Measurements from ENCODE around the gene ANKRD22. TPM values are rescaled to one million over a fixed set of nuclear protein-coding genes. Genes with fewer than 3 reads are reported as not detected.
A peak's percentile ranks its signal among the peaks of the same experiment; 100 is the strongest.

The ANKRD22 gene
- total and polyA plus RNA-seq, 2 experiments from 2014 or later: not detected

DNA sequence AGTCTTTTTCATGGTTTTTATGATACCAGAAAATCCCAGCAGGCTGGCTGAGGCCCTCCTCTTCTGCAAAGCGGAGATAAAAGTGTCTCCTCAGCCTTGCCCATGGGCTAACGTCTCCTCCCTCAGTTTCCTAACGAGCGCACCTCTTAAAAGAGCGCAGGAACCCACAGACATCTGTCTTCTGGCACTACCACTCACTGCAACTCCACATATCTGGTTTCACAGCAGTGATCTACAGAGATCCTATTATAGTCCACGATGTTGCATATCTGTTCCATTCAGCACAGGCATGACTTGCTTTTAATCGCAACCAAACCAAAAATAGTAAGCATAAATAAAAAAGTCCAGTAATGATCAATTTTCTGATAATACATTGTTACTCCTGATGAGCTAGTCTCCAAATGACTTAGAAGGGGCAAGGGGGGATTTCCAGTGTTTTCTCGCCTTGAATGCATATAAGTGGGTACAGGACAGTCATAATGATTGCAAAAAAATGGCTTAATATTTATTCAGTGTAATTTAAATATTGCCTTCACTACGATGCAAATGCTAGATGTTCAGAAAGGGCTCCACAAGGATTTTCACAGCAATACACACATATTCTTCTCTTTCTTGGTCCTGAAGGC is 20.9 kb downstream of the ANKRD22 start:
- Histone ChIP-seq H3K4me1 (ENCODE audit: low read depth) (no peaks in the 10 kb centered on the region), H3K36me3 (no peaks in the 10 kb centered on the region), H3K4me3 (no peak overlapping the region), H3K27ac (no peak overlapping the region), H3K27me3 (peaks cover 11% of the 10 kb centered on the region), H3K9me3 (ENCODE audit: low read depth) (no peaks in the 10 kb centered on the region)
- no peak for DNase-seq (ENCODE audit: low read depth in 1 of 2, low spot score in 1 of 2)
- TF ChIP-seq, protein P1, sequence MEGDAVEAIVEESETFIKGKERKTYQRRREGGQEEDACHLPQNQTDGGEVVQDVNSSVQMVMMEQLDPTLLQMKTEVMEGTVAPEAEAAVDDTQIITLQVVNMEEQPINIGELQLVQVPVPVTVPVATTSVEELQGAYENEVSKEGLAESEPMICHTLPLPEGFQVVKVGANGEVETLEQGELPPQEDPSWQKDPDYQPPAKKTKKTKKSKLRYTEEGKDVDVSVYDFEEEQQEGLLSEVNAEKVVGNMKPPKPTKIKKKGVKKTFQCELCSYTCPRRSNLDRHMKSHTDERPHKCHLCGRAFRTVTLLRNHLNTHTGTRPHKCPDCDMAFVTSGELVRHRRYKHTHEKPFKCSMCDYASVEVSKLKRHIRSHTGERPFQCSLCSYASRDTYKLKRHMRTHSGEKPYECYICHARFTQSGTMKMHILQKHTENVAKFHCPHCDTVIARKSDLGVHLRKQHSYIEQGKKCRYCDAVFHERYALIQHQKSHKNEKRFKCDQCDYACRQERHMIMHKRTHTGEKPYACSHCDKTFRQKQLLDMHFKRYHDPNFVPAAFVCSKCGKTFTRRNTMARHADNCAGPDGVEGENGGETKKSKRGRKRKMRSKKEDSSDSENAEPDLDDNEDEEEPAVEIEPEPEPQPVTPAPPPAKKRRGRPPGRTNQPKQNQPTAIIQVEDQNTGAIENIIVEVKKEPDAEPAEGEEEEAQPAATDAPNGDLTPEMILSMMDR (IDR thresholded peaks at IDR 0.05; ENCODE audit: low read depth, low read length): no peak

DNA sequence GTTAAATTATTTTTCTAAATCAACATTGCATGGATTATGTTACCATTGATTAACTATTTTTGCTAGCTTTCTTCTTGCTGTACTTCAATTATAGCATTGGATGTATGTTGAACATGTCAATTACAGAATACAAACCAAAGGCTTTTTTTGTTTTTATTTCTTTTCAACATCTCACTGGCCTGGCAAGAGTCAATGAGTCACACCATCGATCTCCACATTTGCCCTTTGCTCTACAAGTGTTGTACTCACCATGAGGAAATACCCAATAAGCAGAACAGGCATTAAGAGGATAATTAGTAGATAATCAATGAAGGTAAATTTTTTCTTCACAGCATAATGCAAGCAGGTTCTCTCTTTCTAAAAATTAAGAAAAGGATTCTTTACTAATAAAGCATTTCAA is 23.3 kb downstream of the ANKRD22 start:
- Histone ChIP-seq H3K4me1 (ENCODE audit: low read depth) (no peaks in the 10 kb centered on the region), H3K9me3 (ENCODE audit: low read depth) (no peaks in the 10 kb centered on the region), H3K36me3 (no peaks in the 10 kb centered on the region), H3K4me3 (no peak overlapping the region), H3K27ac (no peak overlapping the region), H3K27me3 (no peaks in the 10 kb centered on the region)
- TF ChIP-seq, protein P1 (IDR thresholded peaks at IDR 0.05; ENCODE audit: low read depth, low read length): no peak
- DNase-seq (ENCODE audit: low read depth in 1 of 2, low spot score in 1 of 2): no peak

DNA sequence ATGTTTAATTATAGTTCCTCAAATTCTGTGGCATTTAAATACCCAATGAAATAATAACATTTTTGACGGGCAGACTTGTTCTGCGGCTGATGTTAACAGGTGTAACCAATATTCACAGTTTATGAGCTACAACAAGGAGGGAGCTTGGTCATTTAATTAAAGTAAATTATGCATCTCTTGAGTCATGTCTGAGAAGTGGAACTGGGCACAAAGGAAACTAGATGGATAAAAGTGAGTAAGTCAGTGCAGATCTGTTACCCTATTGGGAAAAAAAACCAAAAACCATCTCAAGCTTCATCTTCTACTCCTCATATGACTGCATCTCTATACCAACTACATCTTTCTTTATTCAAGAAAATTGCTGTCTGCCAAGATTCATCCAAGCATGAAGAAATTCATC is 24.0 kb downstream of the ANKRD22 start:
- no peaks in the 10 kb centered on the region for H3K9me3 ChIP-seq (ENCODE audit: low read depth)
- H3K27ac ChIP-seq: no peak overlapping the region
- no peaks in the 10 kb centered on the region for H3K27me3 ChIP-seq
- TF ChIP-seq, protein P1 (IDR thresholded peaks at IDR 0.05; ENCODE audit: low read depth, low read length): no peak
- no peak overlapping the region for H3K4me3 ChIP-seq
- DNase-seq (ENCODE audit: low read depth in 1 of 2, low spot score in 1 of 2): no peak
- H3K4me1 ChIP-seq (ENCODE audit: low read depth): no peaks in the 10 kb centered on the region
- H3K36me3 ChIP-seq: no peaks in the 10 kb centered on the region

DNA sequence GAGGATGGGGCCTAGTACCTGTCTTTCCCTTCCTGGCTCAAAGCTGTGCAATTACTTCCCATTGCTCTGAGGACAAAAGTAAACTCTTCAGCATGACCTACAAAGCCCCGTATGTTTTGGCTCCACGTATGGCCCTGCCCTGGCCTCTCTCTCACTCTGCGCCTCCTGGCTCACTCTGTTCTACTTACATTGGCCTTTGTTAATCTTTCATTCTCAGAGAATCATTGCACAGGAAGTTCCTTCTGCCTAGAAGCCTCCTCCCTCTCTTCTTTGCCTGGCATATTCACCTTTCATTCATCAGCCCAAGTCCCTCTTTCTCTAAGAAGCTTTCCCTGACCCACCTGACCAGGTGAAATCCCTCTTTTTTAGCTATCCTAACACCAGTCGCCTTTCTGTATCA is 25.3 kb downstream of the ANKRD22 start:
- Histone ChIP-seq H3K4me3 (no peak overlapping the region), H3K36me3 (no peaks in the 10 kb centered on the region), H3K4me1 (ENCODE audit: low read depth) (no peaks in the 10 kb centered on the region), H3K9me3 (ENCODE audit: low read depth) (no peaks in the 10 kb centered on the region), H3K27me3 (no peaks in the 10 kb centered on the region), H3K27ac (no peak overlapping the region)
- TF ChIP-seq, protein P1 (IDR thresholded peaks at IDR 0.05; ENCODE audit: low read depth, low read length): no peak
- DNase-seq (ENCODE audit: low read depth in 1 of 2, low spot score in 1 of 2): no peak

DNA sequence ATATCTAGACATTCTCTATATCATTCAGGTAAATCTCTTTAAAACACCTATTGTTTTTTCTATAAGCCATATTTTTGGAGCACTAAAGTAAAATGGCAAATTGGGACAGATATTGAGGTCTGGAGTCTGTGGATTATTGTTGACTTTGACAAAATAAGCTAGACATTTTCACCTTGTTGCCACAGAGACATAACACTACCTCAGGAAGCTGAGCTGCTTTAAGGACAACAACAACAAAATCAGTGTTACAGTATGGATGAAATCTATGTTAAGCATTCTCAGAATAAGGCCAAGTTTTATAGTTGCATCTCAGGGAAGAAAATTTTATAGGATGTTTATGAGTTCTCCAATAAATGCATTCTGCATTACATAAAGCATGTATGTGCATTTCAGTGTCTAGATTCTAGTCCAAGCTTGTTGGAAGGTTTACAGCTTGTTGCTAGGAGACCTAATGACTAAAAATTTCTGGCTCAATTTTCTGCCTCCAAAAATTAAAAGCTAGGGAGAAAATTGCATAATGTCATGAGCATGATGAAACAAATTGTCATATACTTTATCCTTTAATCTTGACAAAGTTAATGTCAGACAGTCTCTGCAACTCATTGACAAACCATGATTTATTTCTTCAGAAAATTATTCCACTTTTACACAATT is 30.8 kb downstream of the ANKRD22 start:
- Histone ChIP-seq H3K27me3 (no peaks in the 10 kb centered on the region), H3K27ac (no peak overlapping the region), H3K36me3 (no peaks in the 10 kb centered on the region), H3K9me3 (ENCODE audit: low read depth) (no peaks in the 10 kb centered on the region), H3K4me3 (no peak overlapping the region), H3K4me1 (ENCODE audit: low read depth) (no peaks in the 10 kb centered on the region)
- peak in 1 of 2 donors; percentile 88 for DNase-seq (ENCODE audit: low read depth in 1 of 2, low spot score in 1 of 2)
- TF ChIP-seq, protein P1 (IDR thresholded peaks at IDR 0.05; ENCODE audit: low read depth, low read length): no peak
